PC-9 (cell line): ENCODE data around the gene TBCD. TPM values are rescaled to one million over a fixed set of nuclear protein-coding genes. Genes with fewer than 3 reads are reported as not detected.

Source experiments
- BruUV-seq: library from RNA; stranded (reverse); fragments of 400-500 nt; replicated peaks from 2 replicates; lab custom pipeline; 2021; lab: Mats Ljungman, UMichigan
- CTCF ChIA-PET: fragments of 300-600 bp; sonication (Branson Sonifier 250); formaldehyde crosslinking; loops from one replicate; lab custom pipeline; 2022; ENCODE audit warnings: antibody characterized with exemption; lab: Charles Lee
- POLR2A ChIA-PET: fragments of 300-600 bp; sonication (Branson Sonifier 250); formaldehyde crosslinking; loops from one replicate; lab custom pipeline; 2022; ENCODE audit warnings: antibody characterized with exemption; ENCODE audit not compliant: unreplicated experiment; lab: Charles Lee
- DNase-seq, 2 experiments: peaks; one replicate each; pipeline versions ENCODE4 v3.0.0 to v3.0.0-alpha.2; 2015 to 2022; ENCODE audit warnings: mixed read lengths in 1 of 2
- H2AFZ ChIP-seq: fragments of 200-600 bp; sonication (generic); 2 replicates; pipeline ENCODE4 v1.8.1; 2017; ENCODE audit warnings: antibody characterized with exemption
- H3F3A ChIP-seq: fragments of 200-600 bp; sonication (generic); 2 replicates; pipeline ENCODE4 v1.8.1; 2017; ENCODE audit warnings: antibody characterized with exemption, mild to moderate bottlenecking, low read depth; ENCODE audit not compliant: insufficient read depth
- H3K27ac ChIP-seq: fragments of 200-600 bp; sonication (generic); 2 replicates; pipeline ENCODE4 v1.6.1; 2016; ENCODE audit warnings: mixed run types
- H3K27me3 ChIP-seq: fragments of 200-600 bp; sonication (generic); 2 replicates; pipeline ENCODE4 v1.6.1; 2016; ENCODE audit warnings: low read depth, mixed run types; ENCODE audit not compliant: insufficient read depth
- H3K36me3 ChIP-seq: fragments of 200-600 bp; sonication (generic); 2 replicates; pipeline ENCODE4 v1.6.1; 2016; ENCODE audit warnings: low read depth, mixed run types
- H3K4me1 ChIP-seq: fragments of 200-600 bp; sonication (generic); replicated peaks from 2 replicates; pipeline ENCODE4 v1.6.1; 2016; ENCODE audit warnings: mixed run types; ENCODE audit not compliant: insufficient read depth
- H3K4me2 ChIP-seq: fragments of 200-600 bp; sonication (generic); 2 replicates; pipeline ENCODE4 v1.6.1; 2017; ENCODE audit warnings: mixed run types
- H3K4me3 ChIP-seq: fragments of 200-600 bp; sonication (generic); 2 replicates; pipeline ENCODE4 v1.6.1; 2016; ENCODE audit warnings: mixed run types
- H3K79me2 ChIP-seq: fragments of 200-600 bp; sonication (generic); 2 replicates; pipeline ENCODE4 v1.6.1; 2017; ENCODE audit warnings: low read depth, mixed run types
- H3K9me2 ChIP-seq: fragments of 200-600 bp; sonication (generic); 2 replicates; pipeline ENCODE4 v1.8.1; 2017; ENCODE audit warnings: mild to moderate bottlenecking; ENCODE audit not compliant: insufficient read depth
- H3K9me3 ChIP-seq: fragments of 200-600 bp; sonication (generic); 2 replicates; pipeline ENCODE4 v1.8.1; 2016; ENCODE audit warnings: low read depth; ENCODE audit not compliant: insufficient read depth
- H4K20me1 ChIP-seq: fragments of 200-600 bp; sonication (generic); 2 replicates; pipeline ENCODE4 v1.8.1; 2017; ENCODE audit not compliant: insufficient read depth
- CTCF ChIP-seq: fragments of 200-600 bp; sonication (generic); conservative IDR thresholded peaks from 2 replicates; pipeline ENCODE4 v1.6.1; 2017; ENCODE audit warnings: mixed run types, antibody characterized with exemption, mild to moderate bottlenecking, moderate library complexity
- EZH2 ChIP-seq: fragments of 200-600 bp; sonication (generic); IDR thresholded peaks from 2 replicates; pipeline ENCODE4 v1.8.0; 2017; ENCODE audit warnings: antibody characterized with exemption, low read depth
- intact Hi-C: fragments of 100-400 bp; cut with micrococcal nuclease; formaldehyde crosslinking; loops from one replicate; pipeline ENCODE4 v1.10.0; 2022; ENCODE audit not compliant: unreplicated experiment
- total RNA-seq: library from RNA; stranded (reverse); gene quantifications from 2 replicates; pipeline ENCODE4 v1.2.3, GENCODE V29; 2021

Gene TBCD
- total RNA-seq, 1 experiment from 2014 or later = 115 TPM

GRCh38 chr17:82881900-82882714, 130.2 kb downstream of the TBCD start:
- no peak overlapping the region for H3K27ac ChIP-seq
- peaks cover 28% of the 10 kb centered on the region for H3K4me1 ChIP-seq
- no peaks in the 10 kb centered on the region for H3K27me3 ChIP-seq
- peaks cover 8% of the 10 kb centered on the region; the same call in 1 of the 2 replicates for H3F3A ChIP-seq
- DNase-seq = no peak
- H3K4me3 ChIP-seq = no peak overlapping the region
- no TSS peak for BruUV-seq
- POLR2A ChIA-PET = no interaction called here
- no peak overlapping the region for H2AFZ ChIP-seq
- no peaks in the 10 kb centered on the region for H3K36me3 ChIP-seq
- H3K9me3 ChIP-seq = no peaks in the 10 kb centered on the region
- peaks cover 41% of the 10 kb centered on the region for H3K79me2 ChIP-seq
- H3K4me2 ChIP-seq = no peak overlapping the region
- H3K9me2 ChIP-seq = no peaks in the 10 kb centered on the region
- H4K20me1 ChIP-seq = no peaks in the 10 kb centered on the region
- intact Hi-C loops = loop anchor here (10.0 kb wide), 1 partner anchor 527 kb away; the partner anchor contains the start of gene TEX19
- CTCF ChIA-PET = no interaction called here
- TF ChIP-seq CTCF (no peak), EZH2 (no peak)

GRCh38 chr17:82882715-82883418, 131.0 kb downstream of the TBCD start:
- Histone ChIP-seq H3K4me3 (no peak overlapping the region), H3K9me2 (no peaks in the 10 kb centered on the region), H3K27me3 (no peaks in the 10 kb centered on the region), H3K27ac (no peak overlapping the region), H4K20me1 (no peaks in the 10 kb centered on the region), H3K4me2 (no peak overlapping the region), H2AFZ (no peak overlapping the region), H3K79me2 (peaks cover 41% of the 10 kb centered on the region), H3K36me3 (no peaks in the 10 kb centered on the region), H3K9me3 (no peaks in the 10 kb centered on the region), H3K4me1 (peaks cover 28% of the 10 kb centered on the region), H3F3A (peaks cover 10% of the 10 kb centered on the region; the same call in 1 of the 2 replicates)
- POLR2A ChIA-PET = no interaction called here
- no TSS peak for BruUV-seq
- no peak for DNase-seq
- CTCF ChIA-PET = no interaction called here
- no peak for TF ChIP-seq CTCF
- no peak for TF ChIP-seq EZH2
- intact Hi-C loops = loop anchor here (10.0 kb wide), 1 partner anchor 528 kb away; the partner anchor contains the start of gene TEX19

GRCh38 chr17:82883419-82884031, 131.7 kb downstream of the TBCD start:
- CTCF ChIA-PET = no interaction called here
- no peaks in the 10 kb centered on the region for H4K20me1 ChIP-seq
- peaks cover 34% of the 10 kb centered on the region for H3K4me1 ChIP-seq
- no peaks in the 10 kb centered on the region for H3K9me3 ChIP-seq
- POLR2A ChIA-PET = no interaction called here
- BruUV-seq = no TSS peak
- H3F3A ChIP-seq = peaks cover 17% of the 10 kb centered on the region
- H3K27ac ChIP-seq = no peak overlapping the region
- no peak for DNase-seq
- H3K36me3 ChIP-seq = no peaks in the 10 kb centered on the region
- peaks cover 41% of the 10 kb centered on the region for H3K79me2 ChIP-seq
- no peak overlapping the region for H3K4me3 ChIP-seq
- TF ChIP-seq CTCF (no peak), EZH2 (no peak)
- no peak overlapping the region for H2AFZ ChIP-seq
- intact Hi-C loops = loop anchor here (10.0 kb wide), 1 partner anchor 529 kb away; the partner anchor contains the start of gene TEX19
- H3K4me2 ChIP-seq = no peak overlapping the region
- H3K27me3 ChIP-seq = no peaks in the 10 kb centered on the region
- no peaks in the 10 kb centered on the region for H3K9me2 ChIP-seq
